Tibial artery (tissue), 4 donors: ENCODE data around the gene RNF145.

Experiments used
- DNase-seq, 2 donors: peaks; one replicate each; pipeline ENCODE4 v3.0.0-alpha.2; 2019
- H3K27ac ChIP-seq, 2 donors: fragments of 200-600 bp; sonication (generic) in 1 of 2; 1 replicate in 1 of 2; 2 replicates in 1 of 2; pipeline ENCODE4 v1.5.1; 2018 to 2019; ENCODE audit warnings: mild to moderate bottlenecking in 1 of 2
- H3K27me3 ChIP-seq, 2 donors: fragments of 200-600 bp; sonication (generic) in 1 of 2; one replicate each; pipeline versions ENCODE4 v1.5.1 to v1.6.0; 2016 to 2019
- H3K36me3 ChIP-seq, 3 donors: fragments of 200-600 bp; sonication (generic) in 2 of 3; one replicate each; pipeline ENCODE4 v1.5.1; 2016 to 2019; ENCODE audit warnings: mild to moderate bottlenecking in 2 of 3
- H3K4me1 ChIP-seq, 4 donors: fragments of 200-600 bp; sonication (generic) in 2 of 4; 1 replicate in 3 of 4; 2 replicates in 1 of 4; pipeline ENCODE4 v1.5.1; 2016 to 2019
- H3K4me3 ChIP-seq, 2 donors: fragments of 200-600 bp; sonication (generic) in 1 of 2; 1 replicate in 1 of 2; 2 replicates in 1 of 2; pipeline ENCODE4 v1.5.1; 2018 to 2019; ENCODE audit warnings: mild to moderate bottlenecking in 2 of 2
- H3K9me3 ChIP-seq, 3 donors: fragments of 200-600 bp; sonication (generic) in 1 of 3; one replicate each; pipeline ENCODE4 v1.5.1; 2016 to 2019
- CTCF ChIP-seq, 2 experiments: fragments of 200-600 bp in 1 of 2; fragments of 450-650 bp in 1 of 2; IDR thresholded peaks; one replicate each; pipeline ENCODE4 v1.5.1; 2017 to 2019; ENCODE audit warnings: antibody characterized with exemption in 2 of 2, mild to moderate bottlenecking in 1 of 2, moderate library complexity in 1 of 2
- intact Hi-C: fragments of 100-400 bp; cut with DNase I; formaldehyde crosslinking; loops from one replicate; pipeline ENCODE4 v1.15.0; 2023; ENCODE audit warnings: low total_unique reads

Gene RNF145

GRCh38 chr5:159181651-159182050, 27.7 kb downstream of the RNF145 start:
- H3K4me3 ChIP-seq = no peak overlapping the region
- intact Hi-C loops = no loop called here
- H3K4me1 ChIP-seq = peaks cover 0 to 56% (median 12%) of the 10 kb centered on the region in 4 donors

DNA sequence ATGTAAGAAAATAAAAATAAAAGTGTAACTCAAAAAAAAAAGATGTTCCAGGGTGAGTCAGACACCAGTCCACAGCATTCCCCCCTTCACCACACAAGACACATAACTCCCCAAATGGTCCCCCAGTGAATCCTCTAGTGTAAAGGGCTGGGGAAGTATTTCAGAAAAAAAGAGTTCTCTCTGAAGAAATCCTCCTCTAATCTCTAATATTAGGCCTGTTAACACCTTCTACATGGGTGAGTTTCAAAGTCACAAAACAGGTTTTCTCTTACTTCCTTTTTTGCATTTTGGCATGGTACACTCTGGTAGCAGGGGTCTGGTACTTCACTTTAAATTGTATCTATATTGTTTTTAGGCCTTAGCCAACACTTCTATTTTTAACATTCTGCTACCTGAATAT, 28.2 kb downstream of the RNF145 start:
- H3K27me3 ChIP-seq = no peaks in the 10 kb centered on the region
- H3K27ac ChIP-seq = no peak overlapping the region
- no peaks in the 10 kb centered on the region for H3K36me3 ChIP-seq
- DNase-seq = no peak
- TF ChIP-seq CTCF (IDR thresholded peaks at IDR 0.05) = no peak
- no peak overlapping the region for H3K4me3 ChIP-seq
- H3K4me1 ChIP-seq = peaks cover 0 to 56% (median 12%) of the 10 kb centered on the region in 4 donors
- intact Hi-C loops = no loop called here
- H3K9me3 ChIP-seq = no peaks in the 10 kb centered on the region

More at GRCh38 chr5:159181651-159182050, 27.7 kb downstream of the RNF145 start:
- Histone ChIP-seq H3K27ac (no peak overlapping the region), H3K27me3 (no peaks in the 10 kb centered on the region), H3K36me3 (no peaks in the 10 kb centered on the region), H3K9me3 (no peaks in the 10 kb centered on the region)
- DNase-seq = no peak
- TF ChIP-seq CTCF (IDR thresholded peaks at IDR 0.05) = no peak

GRCh38 chr5:159179529-159180305, 29.6 kb downstream of the RNF145 start:
- intact Hi-C loops = no loop called here
- TF ChIP-seq CTCF (IDR thresholded peaks at IDR 0.05) = no peak
- H3K27ac ChIP-seq = peak overlapping the region in 1 of 2 donors; percentile 34
- no peaks in the 10 kb centered on the region for H3K27me3 ChIP-seq
- H3K36me3 ChIP-seq = no peaks in the 10 kb centered on the region
- no peak overlapping the region for H3K4me3 ChIP-seq
- H3K4me1 ChIP-seq = peaks cover 0 to 59% (median 14%) of the 10 kb centered on the region in 4 donors
- no peak for DNase-seq
- H3K9me3 ChIP-seq = no peaks in the 10 kb centered on the region

DNA sequence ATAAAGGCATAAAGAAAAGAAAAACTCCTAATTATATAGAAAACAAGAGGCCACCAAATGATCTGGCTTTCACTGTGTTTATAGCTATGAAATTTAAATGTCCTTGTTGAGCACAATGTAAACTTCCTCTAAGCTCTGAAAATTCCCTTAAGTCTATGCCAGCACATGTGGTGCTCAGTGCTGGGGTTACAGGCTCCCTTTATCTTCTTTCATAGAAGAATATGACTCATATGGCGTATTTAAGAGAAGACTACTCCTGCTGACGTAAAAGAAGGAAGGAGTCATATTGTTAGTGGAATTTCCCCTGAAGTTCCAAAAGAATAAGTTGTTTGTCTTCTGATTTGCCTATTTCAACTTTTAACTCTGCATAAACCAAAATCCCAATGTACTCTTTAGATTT, 30.4 kb downstream of the RNF145 start:
- Histone ChIP-seq H3K9me3 (no peaks in the 10 kb centered on the region), H3K27ac (peak overlapping the region in 1 of 2 donors; percentile 34), H3K4me1 (peaks cover 0 to 66% (median 16%) of the 10 kb centered on the region in 4 donors), H3K36me3 (no peaks in the 10 kb centered on the region), H3K27me3 (no peaks in the 10 kb centered on the region), H3K4me3 (no peak overlapping the region)
- no peak for TF ChIP-seq CTCF (IDR thresholded peaks at IDR 0.05)
- intact Hi-C loops = no loop called here
- DNase-seq = no peak

- TF ChIP-seq CTCF (IDR thresholded peaks at IDR 0.05) = no peak
- Histone ChIP-seq H3K9me3 (no peaks in the 10 kb centered on the region), H3K4me1 (peaks cover 0 to 42% (median 13%) of the 10 kb centered on the region in 4 donors), H3K4me3 (no peak overlapping the region), H3K27ac (no peak overlapping the region), H3K36me3 (peaks cover 0 to 6% (median 0%) of the 10 kb centered on the region in 3 donors), H3K27me3 (no peaks in the 10 kb centered on the region)
- DNase-seq = no peak
- intact Hi-C loops = no loop called here
Observed at GRCh38 chr5:159175547-159175946, 33.8 kb downstream of the RNF145 start.
